KMS-11 (cell line): ENCODE measurements around the gene APOL2.

Experiments used
- H2AFZ ChIP-seq: fragments of 200-600 bp; sonication (generic); 2 replicates; pipeline ENCODE4 v1.6.1; 2016; ENCODE audit warnings: antibody characterized with exemption, mixed run types, low read depth
- H3K27ac ChIP-seq: fragments of 200-600 bp; sonication (generic); 2 replicates; pipeline ENCODE4 v1.6.1; 2016; ENCODE audit warnings: mild to moderate bottlenecking, mixed run types
- H3K27me3 ChIP-seq: fragments of 200-600 bp; sonication (generic); 2 replicates; pipeline ENCODE4 v1.6.1; 2017; ENCODE audit warnings: mild to moderate bottlenecking, low read depth, mixed run types, moderate library complexity; ENCODE audit not compliant: insufficient read depth
- H3K36me3 ChIP-seq: fragments of 200-600 bp; sonication (generic); 2 replicates; pipeline ENCODE4 v1.6.1; 2017; ENCODE audit warnings: mild to moderate bottlenecking, mixed run types; ENCODE audit not compliant: insufficient read depth
- H3K4me1 ChIP-seq: fragments of 200-600 bp; sonication (generic); 2 replicates; pipeline ENCODE4 v1.6.1; 2016; ENCODE audit warnings: mild to moderate bottlenecking, low read depth, mixed run types; ENCODE audit not compliant: poor library complexity, severe bottlenecking
- H3K4me2 ChIP-seq: fragments of 200-600 bp; sonication (generic); 2 replicates; pipeline ENCODE4 v1.7.0; 2016; ENCODE audit warnings: mild to moderate bottlenecking, mixed run types
- H3K4me3 ChIP-seq: fragments of 200-600 bp; sonication (generic); IDR thresholded peaks from 2 replicates; pipeline ENCODE4 v1.6.1; 2017; ENCODE audit warnings: low read depth, low read length, mixed read lengths; ENCODE audit not compliant: insufficient read depth
- H3K79me2 ChIP-seq: fragments of 200-600 bp; sonication (generic); 2 replicates; pipeline ENCODE4 v1.6.1; 2016; ENCODE audit warnings: low read depth, mixed run types; ENCODE audit not compliant: insufficient read depth
- H3K9ac ChIP-seq: fragments of 200-600 bp; sonication (generic); 2 replicates; pipeline ENCODE4 v1.6.1; 2016; ENCODE audit warnings: mild to moderate bottlenecking, mixed run types
- H4K20me1 ChIP-seq: fragments of 200-600 bp; sonication (generic); 2 replicates; pipeline ENCODE4 v1.6.1; 2016; ENCODE audit warnings: mild to moderate bottlenecking, mixed run types; ENCODE audit not compliant: insufficient read depth
- CTCF ChIP-seq: fragments of 200-600 bp; sonication (generic); conservative IDR thresholded peaks from 2 replicates; pipeline ENCODE4 v1.6.1; 2017; ENCODE audit warnings: low read depth, mild to moderate bottlenecking, antibody characterized with exemption, low read length, moderate library complexity, mixed read lengths

Gene APOL2

GRCh38 chr22:36244522-36245391, 5.4 kb upstream of the APOL2 start:
- H3K27ac ChIP-seq: no peak overlapping the region
- H3K4me3 ChIP-seq: no peak overlapping the region

GRCh38 chr22:36243986-36244385, 4.7 kb upstream of the APOL2 start:
- H4K20me1 ChIP-seq: no peaks in the 10 kb centered on the region
- H3K79me2 ChIP-seq: peaks cover 4% of the 10 kb centered on the region; the same call in 1 of the 2 replicates
- H3K27me3 ChIP-seq: no peaks in the 10 kb centered on the region
- H3K36me3 ChIP-seq: no peaks in the 10 kb centered on the region
- H2AFZ ChIP-seq: no peak overlapping the region
- no peak for TF ChIP-seq CTCF
- H3K27ac ChIP-seq: no peak overlapping the region
- H3K4me2 ChIP-seq: no peak overlapping the region
- H3K4me1 ChIP-seq: peaks cover 6% of the 10 kb centered on the region
- H3K4me3 ChIP-seq: no peak overlapping the region
- H3K9ac ChIP-seq: no peak overlapping the region

More at GRCh38 chr22:36244522-36245391, 5.4 kb upstream of the APOL2 start:
- Histone ChIP-seq H4K20me1 (no peaks in the 10 kb centered on the region), H3K27me3 (no peaks in the 10 kb centered on the region), H3K36me3 (no peaks in the 10 kb centered on the region), H3K4me1 (peaks cover 5% of the 10 kb centered on the region), H3K79me2 (no peaks in the 10 kb centered on the region), H3K4me2 (no peak overlapping the region), H3K9ac (no peak overlapping the region), H2AFZ (no peak overlapping the region)
- no peak for TF ChIP-seq CTCF

- Histone ChIP-seq H3K27ac (peak overlapping the region; percentile 66), H3K27me3 (no peaks in the 10 kb centered on the region), H3K4me1 (peaks cover 27% of the 10 kb centered on the region), H3K36me3 (no peaks in the 10 kb centered on the region), H3K79me2 (peaks cover 36% of the 10 kb centered on the region), H3K9ac (peak overlapping the region; percentile 66), H3K4me2 (peak overlapping the region; percentile 97; the same call in 1 of the 2 replicates), H3K4me3 (no peak overlapping the region), H2AFZ (peak overlapping the region; percentile 72; the same call in 1 of the 2 replicates), H4K20me1 (no peaks in the 10 kb centered on the region)
- TF ChIP-seq CTCF: no peak
These were observed 252 bp downstream of the APOL2 start for GRCh38 chr22:36239150-36239400.

GRCh38 chr22:36238373-36239149, 766 bp downstream of the APOL2 start:
- peaks cover 27% of the 10 kb centered on the region for H3K4me1 ChIP-seq
- H3K36me3 ChIP-seq: no peaks in the 10 kb centered on the region
- H3K27ac ChIP-seq: peak overlapping the region; percentile 66
- H2AFZ ChIP-seq: peak overlapping the region; percentile 72; the same call in 1 of the 2 replicates
- no peaks in the 10 kb centered on the region for H3K27me3 ChIP-seq
- H3K9ac ChIP-seq: peak overlapping the region; percentile 66
- H4K20me1 ChIP-seq: no peaks in the 10 kb centered on the region
- peaks cover 36% of the 10 kb centered on the region for H3K79me2 ChIP-seq
- no peak overlapping the region for H3K4me3 ChIP-seq
- H3K4me2 ChIP-seq: peak overlapping the region; percentile 97
- TF ChIP-seq CTCF: no peak
